A549 (cell line): ENCODE results near the gene CHIC2.

ENCODE experiments used
- CHD2 ChIP-seq: fragments of 150-350 bp; IDR thresholded peaks from 2 replicates; pipeline ENCODE4 v1.6.1; 2014; ENCODE audit warnings: low read length; ENCODE audit not compliant: partially characterized antibody
- CTCF ChIP-seq: fragments of >200 bp; sonication (Bioruptor Twin); formaldehyde crosslinking; IDR thresholded peaks from 3 replicates; pipeline ENCODE4 v1.5.1; 2016
- EP300 ChIP-seq, 2 experiments: fragments of >200 bp; sonication (Bioruptor Twin); formaldehyde crosslinking; IDR thresholded peaks; 2 replicates in 1 of 2; 3 replicates in 1 of 2; pipeline ENCODE4 v1.6.1; 2016 to 2017
- HOXA7 ChIP-seq: fragments of 250-450 bp; sonication (Bioruptor Pico); IDR thresholded peaks from 2 replicates; pipeline ENCODE4 v1.5.0; 2020; ENCODE audit warnings: mild to moderate bottlenecking, moderate library complexity
- POLR2A ChIP-seq: IDR thresholded peaks from 2 replicates; pipeline ENCODE4 v1.6.1; 2012; ENCODE audit warnings: mild to moderate bottlenecking, low read length

- no peak for TF ChIP-seq EP300 (IDR thresholded peaks at IDR 0.05)
- TF ChIP-seq CHD2 = no peak
- TF ChIP-seq CTCF = no peak
- TF ChIP-seq POLR2A = no peak
- TF ChIP-seq HOXA7 (CRISPR knock-in tag) = no peak
Measured at GRCh38 chr4:54016504-54016903, 47.9 kb downstream of the CHIC2 start.
